GM12878 (cell line): ENCODE measurements around the gene EFTUD2. TPM values are rescaled to one million over a fixed set of nuclear protein-coding genes. Genes with fewer than 3 reads are reported as not detected.

ENCODE experiments used
- ATAC-seq: fragments of 200-7000 bp; cut with Tn5 transposase; 3 replicates; pipeline ENCODE4 v1.9.1; 2020; ENCODE audit warnings: mild to moderate bottlenecking, moderate library complexity
- BruUV-seq: library from RNA; stranded (reverse); fragments of 400-500 nt; replicated peaks from 2 replicates; lab custom pipeline; 2021; lab: Mats Ljungman, UMichigan
- CTCF ChIA-PET: fragments of 300-600 bp; sonication (Branson Sonifier 250); formaldehyde crosslinking; extraction: SDS; loops from one replicate; lab custom pipeline; 2021; ENCODE audit warnings: inconsistent platforms; lab: Yijun Ruan, JAX
- POLR2A ChIA-PET: fragments of 350-600 bp; formaldehyde crosslinking; extraction: SDS; loops from one replicate; lab custom pipeline; 2021; ENCODE audit warnings: inconsistent platforms; lab: Charles Lee
- RAD21 ChIA-PET: fragments of 300-600 bp; sonication (Branson Sonifier 250); formaldehyde crosslinking; loops from one replicate; lab custom pipeline; 2023; ENCODE audit warnings: antibody characterized with exemption; ENCODE audit not compliant: unreplicated experiment; lab: Charles Lee
- SMC1A ChIA-PET: fragments of 300-600 bp; sonication (Branson Sonifier 250); formaldehyde crosslinking; loops from one replicate; lab custom pipeline; 2023; ENCODE audit not compliant: unreplicated experiment, uncharacterized antibody; lab: Charles Lee
- DNase-seq: peaks from one replicate; pipeline ENCODE4 v3.0.0-alpha.2; 2011; ENCODE audit warnings: low read depth, low spot score
- FAIRE-seq: peaks from 3 replicates; lab custom pipeline; 2011; peaks lifted over from hg19 to GRCh38; lab: Jason Lieb, UNC
- H2AFZ ChIP-seq: 2 replicates; pipeline ENCODE4 v1.6.0; 2011; ENCODE audit warnings: low read depth, low read length, control low read depth; ENCODE audit not compliant: control insufficient read depth
- H3K27ac ChIP-seq: 2 replicates; pipeline ENCODE4 v1.5.1; 2011; ENCODE audit warnings: control low read depth; ENCODE audit not compliant: control insufficient read depth, insufficient read depth
- H3K27me3 ChIP-seq, 2 experiments: replicated peaks in 1 of 2; 2 replicates each; pipeline versions ENCODE4 v1.6.0 to v1.6.1; 2011; ENCODE audit warnings: low read length in 1 of 2; ENCODE audit not compliant: control insufficient read depth in 2 of 2, insufficient read depth in 2 of 2
- H3K36me3 ChIP-seq, 2 experiments: 2 replicates each; pipeline ENCODE4 v1.5.1; 2011; ENCODE audit warnings: low read length in 1 of 2; ENCODE audit not compliant: control insufficient read depth in 2 of 2, insufficient read depth in 2 of 2
- H3K4me1 ChIP-seq: 2 replicates; pipeline ENCODE4 v1.6.1; 2011; ENCODE audit warnings: mild to moderate bottlenecking, low read length, moderate library complexity, mixed read lengths; ENCODE audit not compliant: control insufficient read depth, insufficient read depth
- H3K4me2 ChIP-seq: 2 replicates; pipeline ENCODE4 v1.6.0; 2011; ENCODE audit warnings: control low read depth; ENCODE audit not compliant: control insufficient read depth, insufficient read depth
- H3K4me3 ChIP-seq: fragments of 200-600 bp; sonication (generic); 2 replicates; pipeline ENCODE4 v1.5.1; 2016
- H3K79me2 ChIP-seq: 2 replicates; pipeline ENCODE4 v1.6.0; 2011; ENCODE audit warnings: low read length; ENCODE audit not compliant: control insufficient read depth, insufficient read depth
- H3K9ac ChIP-seq: 2 replicates; pipeline ENCODE4 v1.8.0; 2011; ENCODE audit warnings: low read length, control low read depth, mixed read lengths; ENCODE audit not compliant: control insufficient read depth, insufficient read depth
- H3K9me3 ChIP-seq: replicated peaks from 3 replicates; pipeline ENCODE4 v1.5.1; 2011; ENCODE audit warnings: mild to moderate bottlenecking, low read length; ENCODE audit not compliant: control insufficient read depth, insufficient read depth
- H4K20me1 ChIP-seq: 2 replicates; pipeline ENCODE4 v1.6.0; 2011; ENCODE audit not compliant: control insufficient read depth, insufficient read depth
- BCL3 ChIP-seq: IDR thresholded peaks from 2 replicates; pipeline ENCODE4 v1.6.1; 2011; ENCODE audit warnings: borderline replicate concordance, low read depth, mild to moderate bottlenecking, moderate library complexity, low read length; ENCODE audit not compliant: insufficient read depth, poor library complexity, severe bottlenecking
- SREBF1 ChIP-seq: IDR thresholded peaks from 2 replicates; pipeline ENCODE4 v1.6.1; 2012; ENCODE audit warnings: mild to moderate bottlenecking, low read length
- TCF12 ChIP-seq: IDR thresholded peaks from 2 replicates; pipeline ENCODE4 v1.6.1; 2011; ENCODE audit warnings: low read depth, mild to moderate bottlenecking, low read length
- USF2 ChIP-seq: IDR thresholded peaks from 2 replicates; pipeline ENCODE4 v1.6.1; 2011; ENCODE audit warnings: low read depth, low read length, improper control_type of control experiment, borderline replicate concordance
- WGBS: methylation state at CpG from one replicate; pipeline ENCODE4 v1.1.6; 2016; ENCODE audit warnings: low lambda C conversion rate; ENCODE audit not compliant: insufficient replicate concordance, insufficient coverage; ENCODE audit errors: missing lambda C conversion rate; 5-methylcytosine and 5-hydroxymethylcytosine counted together
- in situ Hi-C: fragments of 300-500 bp; cut with MboI; formaldehyde crosslinking; loops from 9 replicates; pipeline ENCODE4 v1.14.3; 2018; ENCODE audit warnings: mixed read lengths
- intact Hi-C: fragments of 100-400 bp; cut with micrococcal nuclease; formaldehyde crosslinking; loops from one replicate; pipeline ENCODE4 v1.14.2; 2022; ENCODE audit not compliant: unreplicated experiment
- polyA plus RNA-seq, 11 experiments: library from polyadenylated mRNA; depleted of rRNA in 4 of 11; unstranded in 6 of 11; stranded (reverse) in 5 of 11; fragments of >200 nt; fragmentation: Nextera tagmentation in 4 of 11; fragmentation: Illumina TruSeq in 1 of 11; extraction: Ambion mirVana in 4 of 11; extraction: Trizol in 1 of 11; gene quantifications; 1 replicate in 1 of 11; 2 replicates in 10 of 11; pipeline versions ENCODE4 v1.2.1 to v1.2.3, GENCODE V29; 2011 to 2016; ENCODE audit warnings: inconsistent platforms in 2 of 11, missing spikeins in 2 of 11, low read depth in 1 of 11
- total RNA-seq, 4 experiments: library from RNA; depleted of rRNA in 3 of 4; stranded (reverse); fragments of >200 nt in 3 of 4; fragmentation: Illumina TruSeq in 1 of 4; extraction: Trizol in 1 of 4; gene quantifications; 2 replicates each; pipeline versions ENCODE4 v1.2.1 to v1.2.3, GENCODE V29; 2013 to 2021
- TF ChIP-seq, protein P1 (sequence below): fragments of 450-650 bp; IDR thresholded peaks from 2 replicates; pipeline ENCODE4 v1.6.1; 2017; ENCODE audit warnings: mild to moderate bottlenecking, moderate library complexity

Gene EFTUD2
- total and polyA plus RNA-seq, 10 of the 15 experiments (the other 5 are each of a cell fraction or from before 2014, with no cell fraction given) = 33.0 to 198 (median 126) TPM

- no peak overlapping the region for H3K27ac ChIP-seq
- POLR2A ChIA-PET = no interaction called here
- SMC1A ChIA-PET = interaction anchor here (1.0 kb wide), 1 partner anchor 15 kb away, joined by 3 read pairs; the partner anchor contains the start of gene EFTUD2
- H4K20me1 ChIP-seq = no peaks in the 10 kb centered on the region
- no peak for TF ChIP-seq USF2
- TF ChIP-seq SREBF1 = no peak
- TF ChIP-seq, protein P1, sequence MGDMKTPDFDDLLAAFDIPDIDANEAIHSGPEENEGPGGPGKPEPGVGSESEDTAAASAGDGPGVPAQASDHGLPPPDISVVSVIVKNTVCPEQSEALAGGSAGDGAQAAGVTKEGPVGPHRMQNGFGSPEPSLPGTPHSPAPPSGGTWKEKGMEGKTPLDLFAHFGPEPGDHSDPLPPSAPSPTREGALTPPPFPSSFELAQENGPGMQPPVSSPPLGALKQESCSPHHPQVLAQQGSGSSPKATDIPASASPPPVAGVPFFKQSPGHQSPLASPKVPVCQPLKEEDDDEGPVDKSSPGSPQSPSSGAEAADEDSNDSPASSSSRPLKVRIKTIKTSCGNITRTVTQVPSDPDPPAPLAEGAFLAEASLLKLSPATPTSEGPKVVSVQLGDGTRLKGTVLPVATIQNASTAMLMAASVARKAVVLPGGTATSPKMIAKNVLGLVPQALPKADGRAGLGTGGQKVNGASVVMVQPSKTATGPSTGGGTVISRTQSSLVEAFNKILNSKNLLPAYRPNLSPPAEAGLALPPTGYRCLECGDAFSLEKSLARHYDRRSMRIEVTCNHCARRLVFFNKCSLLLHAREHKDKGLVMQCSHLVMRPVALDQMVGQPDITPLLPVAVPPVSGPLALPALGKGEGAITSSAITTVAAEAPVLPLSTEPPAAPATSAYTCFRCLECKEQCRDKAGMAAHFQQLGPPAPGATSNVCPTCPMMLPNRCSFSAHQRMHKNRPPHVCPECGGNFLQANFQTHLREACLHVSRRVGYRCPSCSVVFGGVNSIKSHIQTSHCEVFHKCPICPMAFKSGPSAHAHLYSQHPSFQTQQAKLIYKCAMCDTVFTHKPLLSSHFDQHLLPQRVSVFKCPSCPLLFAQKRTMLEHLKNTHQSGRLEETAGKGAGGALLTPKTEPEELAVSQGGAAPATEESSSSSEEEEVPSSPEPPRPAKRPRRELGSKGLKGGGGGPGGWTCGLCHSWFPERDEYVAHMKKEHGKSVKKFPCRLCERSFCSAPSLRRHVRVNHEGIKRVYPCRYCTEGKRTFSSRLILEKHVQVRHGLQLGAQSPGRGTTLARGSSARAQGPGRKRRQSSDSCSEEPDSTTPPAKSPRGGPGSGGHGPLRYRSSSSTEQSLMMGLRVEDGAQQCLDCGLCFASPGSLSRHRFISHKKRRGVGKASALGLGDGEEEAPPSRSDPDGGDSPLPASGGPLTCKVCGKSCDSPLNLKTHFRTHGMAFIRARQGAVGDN = no peak
- TF ChIP-seq BCL3 = no peak
- no peak for TF ChIP-seq TCF12
- H2AFZ ChIP-seq = no peak overlapping the region
- DNase-seq (no peak), FAIRE-seq (no peak), ATAC-seq (no peak)
- no peaks in the 10 kb centered on the region; a peak in 3 of 4 replicates for H3K27me3 ChIP-seq
- H3K4me2 ChIP-seq = no peak overlapping the region
- intact Hi-C loops = no loop called here
- H3K4me3 ChIP-seq = no peak overlapping the region
- in situ Hi-C loops = no loop called here
- no peaks in the 10 kb centered on the region for H3K9me3 ChIP-seq
- peaks cover 6% of the 10 kb centered on the region for H3K4me1 ChIP-seq
- RAD21 ChIA-PET = no interaction called here
- 59% methylated on average over 19 of the region's 19 CpGs for WGBS
- H3K9ac ChIP-seq = no peak overlapping the region
- no TSS peak for BruUV-seq
- H3K36me3 ChIP-seq = no peaks in the 10 kb centered on the region
- CTCF ChIA-PET = interaction anchor here (1.0 kb wide), 1 partner anchor 106 kb away, joined by 3 read pairs; no protein-coding TSS in a partner anchor
- no peaks in the 10 kb centered on the region for H3K79me2 ChIP-seq
These were observed 15.5 kb upstream of the EFTUD2 start for GRCh38 chr17:44914698-44915271.
